ENCODE measurements around the gene PARVA.

DNA sequence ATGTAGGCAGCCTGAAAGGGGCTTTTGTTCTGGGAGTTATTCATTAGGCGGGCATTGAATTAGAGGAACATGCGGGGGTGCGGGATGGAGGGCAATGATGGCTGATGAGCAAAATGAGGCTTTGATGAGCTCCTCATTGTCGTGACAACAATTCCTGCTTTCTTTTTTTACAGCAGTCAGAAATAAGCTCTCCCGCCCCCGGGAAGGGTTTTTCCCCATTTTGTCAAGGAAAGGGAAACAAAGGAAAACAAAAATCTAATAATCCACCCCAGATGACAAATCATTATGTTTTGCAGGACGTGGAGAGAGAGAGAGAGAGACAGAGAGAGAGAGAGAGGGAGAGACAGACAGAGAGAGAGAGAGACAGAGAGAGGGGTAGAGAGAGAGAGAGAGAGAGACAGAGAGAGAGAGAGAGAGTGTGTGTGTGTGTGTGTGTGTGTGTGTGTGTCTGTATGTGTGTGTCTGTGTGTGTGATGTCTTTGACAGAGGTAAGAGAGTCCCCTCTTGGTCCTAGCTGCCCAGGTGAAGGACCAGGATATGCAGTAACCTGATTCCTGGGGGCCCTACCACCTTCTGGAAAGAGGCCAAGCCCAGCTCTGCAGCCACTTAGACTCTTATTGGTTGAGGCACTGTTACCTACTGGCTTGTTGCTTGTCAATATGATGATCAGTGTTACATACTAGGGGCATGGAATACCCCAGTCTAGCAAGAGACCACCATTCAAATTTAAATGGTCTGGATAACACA lies 46.7 kb upstream of the PARVA start:
- TF ChIP-seq, protein P1, sequence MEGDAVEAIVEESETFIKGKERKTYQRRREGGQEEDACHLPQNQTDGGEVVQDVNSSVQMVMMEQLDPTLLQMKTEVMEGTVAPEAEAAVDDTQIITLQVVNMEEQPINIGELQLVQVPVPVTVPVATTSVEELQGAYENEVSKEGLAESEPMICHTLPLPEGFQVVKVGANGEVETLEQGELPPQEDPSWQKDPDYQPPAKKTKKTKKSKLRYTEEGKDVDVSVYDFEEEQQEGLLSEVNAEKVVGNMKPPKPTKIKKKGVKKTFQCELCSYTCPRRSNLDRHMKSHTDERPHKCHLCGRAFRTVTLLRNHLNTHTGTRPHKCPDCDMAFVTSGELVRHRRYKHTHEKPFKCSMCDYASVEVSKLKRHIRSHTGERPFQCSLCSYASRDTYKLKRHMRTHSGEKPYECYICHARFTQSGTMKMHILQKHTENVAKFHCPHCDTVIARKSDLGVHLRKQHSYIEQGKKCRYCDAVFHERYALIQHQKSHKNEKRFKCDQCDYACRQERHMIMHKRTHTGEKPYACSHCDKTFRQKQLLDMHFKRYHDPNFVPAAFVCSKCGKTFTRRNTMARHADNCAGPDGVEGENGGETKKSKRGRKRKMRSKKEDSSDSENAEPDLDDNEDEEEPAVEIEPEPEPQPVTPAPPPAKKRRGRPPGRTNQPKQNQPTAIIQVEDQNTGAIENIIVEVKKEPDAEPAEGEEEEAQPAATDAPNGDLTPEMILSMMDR (IDR thresholded peaks at IDR 0.05): no peak
- TF ChIP-seq POLR2A (IDR thresholded peaks at IDR 0.05): no peak
